ENCODE results near the gene ERBB4. TPM values are rescaled to one million over a fixed set of nuclear protein-coding genes. Genes with fewer than 3 reads are reported as not detected.

ERBB4 gene
- total RNA-seq, 4 donors from 2014 or later = 5.5 to 21.0 (median 18.3) TPM

DNA sequence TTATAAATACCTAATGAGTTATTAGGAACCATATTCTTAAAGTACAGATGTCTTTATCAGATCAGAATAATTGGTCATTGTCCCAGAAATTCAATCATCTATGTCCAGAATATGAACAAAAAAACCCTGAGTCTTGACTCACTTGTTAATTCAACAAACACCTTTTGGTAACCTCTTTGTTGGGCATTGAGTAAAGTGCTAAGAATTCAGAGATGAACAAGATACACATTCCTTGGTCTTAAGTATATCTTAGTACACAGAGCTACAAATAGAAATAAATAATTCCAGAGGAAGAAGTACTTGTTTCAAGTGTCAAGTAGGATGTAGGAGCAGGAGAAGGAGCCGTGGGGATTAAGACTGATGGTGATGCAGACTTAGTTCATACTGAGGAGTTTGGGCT is 1184.1 kb downstream of the ERBB4 start:
- no peak for TF ChIP-seq POLR2A (IDR thresholded peaks at IDR 0.05)
- TF ChIP-seq, protein P1, sequence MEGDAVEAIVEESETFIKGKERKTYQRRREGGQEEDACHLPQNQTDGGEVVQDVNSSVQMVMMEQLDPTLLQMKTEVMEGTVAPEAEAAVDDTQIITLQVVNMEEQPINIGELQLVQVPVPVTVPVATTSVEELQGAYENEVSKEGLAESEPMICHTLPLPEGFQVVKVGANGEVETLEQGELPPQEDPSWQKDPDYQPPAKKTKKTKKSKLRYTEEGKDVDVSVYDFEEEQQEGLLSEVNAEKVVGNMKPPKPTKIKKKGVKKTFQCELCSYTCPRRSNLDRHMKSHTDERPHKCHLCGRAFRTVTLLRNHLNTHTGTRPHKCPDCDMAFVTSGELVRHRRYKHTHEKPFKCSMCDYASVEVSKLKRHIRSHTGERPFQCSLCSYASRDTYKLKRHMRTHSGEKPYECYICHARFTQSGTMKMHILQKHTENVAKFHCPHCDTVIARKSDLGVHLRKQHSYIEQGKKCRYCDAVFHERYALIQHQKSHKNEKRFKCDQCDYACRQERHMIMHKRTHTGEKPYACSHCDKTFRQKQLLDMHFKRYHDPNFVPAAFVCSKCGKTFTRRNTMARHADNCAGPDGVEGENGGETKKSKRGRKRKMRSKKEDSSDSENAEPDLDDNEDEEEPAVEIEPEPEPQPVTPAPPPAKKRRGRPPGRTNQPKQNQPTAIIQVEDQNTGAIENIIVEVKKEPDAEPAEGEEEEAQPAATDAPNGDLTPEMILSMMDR (IDR thresholded peaks at IDR 0.05) = no peak
- no peak for DNase-seq
- WGBS, 2 donors = 44 to 86% methylated on average over 1 of the region's 1 CpG
- no peak overlapping the region for H3K27ac ChIP-seq
- no peaks in the 10 kb centered on the region for H3K9me3 ChIP-seq
- H3K27me3 ChIP-seq = no peaks in the 10 kb centered on the region
- H3K36me3 ChIP-seq = no peaks in the 10 kb centered on the region
- intact Hi-C loops (cut with DNase I) = no loop called here
- H3K4me3 ChIP-seq (replicated peaks in 1 of 3) = no peak overlapping the region
- H3K4me1 ChIP-seq = no peaks in the 10 kb centered on the region

DNA sequence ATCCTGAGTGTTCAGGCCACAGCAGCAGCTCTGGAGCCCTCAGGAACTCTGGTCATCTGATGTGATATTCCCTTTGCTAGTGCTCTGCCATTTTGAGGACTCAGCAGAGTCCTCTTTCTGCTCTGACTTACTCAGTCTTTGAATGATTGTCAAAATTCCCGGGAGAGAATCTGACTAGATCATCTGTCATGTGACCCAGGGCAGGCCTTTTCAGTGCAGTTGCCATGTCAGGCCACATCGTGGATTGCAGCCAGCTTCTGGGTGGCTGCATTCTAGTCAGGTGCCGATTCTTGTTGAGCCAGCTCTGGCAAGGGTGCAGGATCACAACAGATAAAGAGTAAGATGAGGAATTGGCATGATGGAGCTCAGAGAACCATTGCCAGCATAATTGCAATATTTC is 1186.6 kb downstream of the ERBB4 start:
- 62 to 78% methylated on average over 3 of the region's 3 CpGs for WGBS, 2 donors
- Histone ChIP-seq H3K36me3 (no peaks in the 10 kb centered on the region), H3K4me3 (replicated peaks in 1 of 3) (no peak overlapping the region), H3K27ac (no peak overlapping the region), H3K4me1 (no peaks in the 10 kb centered on the region), H3K9me3 (no peaks in the 10 kb centered on the region), H3K27me3 (no peaks in the 10 kb centered on the region)
- intact Hi-C loops (cut with DNase I) = no loop called here
- no peak for DNase-seq
- TF ChIP-seq, protein P1 (IDR thresholded peaks at IDR 0.05) = no peak
- TF ChIP-seq POLR2A (IDR thresholded peaks at IDR 0.05) = no peak

DNA sequence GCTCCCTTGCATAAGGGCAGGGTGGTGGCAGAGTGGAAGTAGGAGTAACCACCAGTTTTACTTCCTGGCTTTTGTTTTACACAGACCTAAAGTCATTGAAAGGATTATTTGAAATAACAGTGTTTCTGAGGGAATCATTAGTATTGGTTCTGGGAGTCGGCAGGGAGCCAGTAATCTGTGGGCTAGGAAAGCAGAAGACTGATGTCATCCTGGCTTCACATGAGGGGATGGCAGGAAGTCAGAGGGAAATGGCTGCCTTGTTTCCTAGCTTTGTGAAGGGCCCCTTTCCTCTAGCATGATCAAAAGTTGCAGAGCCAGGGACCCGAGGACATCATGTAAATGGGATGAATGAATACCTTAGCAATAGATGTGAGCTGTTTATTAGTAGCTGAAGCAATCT is 1189.6 kb downstream of the ERBB4 start:
- Histone ChIP-seq H3K9me3 (no peaks in the 10 kb centered on the region), H3K4me1 (no peaks in the 10 kb centered on the region), H3K27ac (no peak overlapping the region), H3K4me3 (replicated peaks in 1 of 3) (no peak overlapping the region), H3K27me3 (no peaks in the 10 kb centered on the region), H3K36me3 (no peaks in the 10 kb centered on the region)
- no peak for DNase-seq
- intact Hi-C loops (cut with DNase I) = no loop called here
- 58 to 73% methylated on average over 2 of the region's 2 CpGs for WGBS, 2 donors
- TF ChIP-seq POLR2A (IDR thresholded peaks at IDR 0.05) = no peak
- TF ChIP-seq, protein P1 (IDR thresholded peaks at IDR 0.05) = no peak

DNA sequence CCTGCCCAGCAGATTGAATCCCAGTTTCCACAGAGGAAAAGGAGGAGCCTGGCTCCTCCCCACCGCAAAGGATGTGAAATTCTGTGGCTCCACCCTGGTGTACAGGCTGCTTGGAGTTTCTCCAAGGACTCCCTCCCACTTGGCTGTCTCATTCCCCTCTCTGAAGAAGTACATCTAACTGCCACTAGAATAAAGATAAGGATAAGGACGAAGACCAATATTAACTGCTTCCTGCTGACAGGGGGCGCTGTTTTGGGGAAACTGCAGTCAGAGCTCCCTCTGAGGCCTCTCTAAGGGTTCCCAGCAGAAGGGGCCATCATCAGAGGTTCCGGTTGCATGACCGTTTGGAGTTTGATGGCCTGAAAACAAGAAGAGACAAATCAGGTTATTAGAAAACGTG is 1191.3 kb downstream of the ERBB4 start:
- Histone ChIP-seq H3K9me3 (no peaks in the 10 kb centered on the region), H3K27ac (no peak overlapping the region), H3K36me3 (no peaks in the 10 kb centered on the region), H3K4me3 (replicated peaks in 1 of 3) (no peak overlapping the region), H3K27me3 (no peaks in the 10 kb centered on the region), H3K4me1 (no peaks in the 10 kb centered on the region)
- WGBS, 2 donors = 76 to 82% methylated on average over 6 of the region's 6 CpGs
- TF ChIP-seq POLR2A (IDR thresholded peaks at IDR 0.05) = no peak
- TF ChIP-seq, protein P1 (IDR thresholded peaks at IDR 0.05) = no peak
- DNase-seq = no peak
- intact Hi-C loops (cut with DNase I) = no loop called here

DNA sequence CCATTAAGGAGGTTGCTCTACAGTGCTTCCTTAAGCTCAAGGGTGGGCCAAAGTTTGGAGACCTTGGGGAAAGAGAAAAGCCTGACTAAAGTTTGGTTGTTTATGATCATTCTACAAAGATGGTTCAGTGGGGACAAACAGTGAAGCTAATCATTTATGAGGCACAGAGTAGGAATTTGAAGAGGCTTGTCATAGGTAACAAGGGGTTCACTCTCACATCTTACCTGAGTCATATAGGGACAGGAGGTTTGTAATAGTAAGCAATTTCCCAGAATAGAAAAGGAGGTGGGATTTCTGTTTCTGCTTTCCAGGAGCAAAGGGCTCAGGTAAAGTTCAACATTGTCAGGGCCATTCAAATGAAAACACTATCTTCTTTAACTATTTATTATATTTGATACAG is 1194.3 kb downstream of the ERBB4 start:
- TF ChIP-seq POLR2A (IDR thresholded peaks at IDR 0.05) = no peak
- TF ChIP-seq, protein P1 (IDR thresholded peaks at IDR 0.05) = no peak
- Histone ChIP-seq H3K4me1 (no peaks in the 10 kb centered on the region), H3K27me3 (no peaks in the 10 kb centered on the region), H3K36me3 (no peaks in the 10 kb centered on the region), H3K9me3 (no peaks in the 10 kb centered on the region), H3K27ac (no peak overlapping the region), H3K4me3 (replicated peaks in 1 of 3) (no peak overlapping the region)
- DNase-seq = no peak
- intact Hi-C loops (cut with DNase I) = no loop called here
